Activated CD4-positive, alpha-beta T cell treated with anti-CD3 and anti-CD28 coated beads for 48 hours (primary cell): Measurements from ENCODE around the gene HSD17B8.

Source experiments
- DNase-seq: peaks from one replicate; pipeline ENCODE4 v3.0.0-alpha.2; 2020

The HSD17B8 gene

GRCh38 chr6:33204415-33205190, at the start of gene HSD17B8:
Gene HSD17B8, plus strand, starts transcription at chr6:33204655. Its CDS starts 14 bp downstream, at chr6:33204669.
- DNase-seq = peak; percentile 95

- DNase-seq = no peak
These were observed 47.9 kb upstream of the HSD17B8 start for GRCh38 chr6:33156561-33156960.

- DNase-seq = no peak
These were observed 47.5 kb upstream of the HSD17B8 start for GRCh38 chr6:33156964-33157363.

- DNase-seq = no peak
These were observed 44.4 kb upstream of the HSD17B8 start for GRCh38 chr6:33160096-33160495.

- DNase-seq = peak; percentile 24
These were observed 43.6 kb upstream of the HSD17B8 start for GRCh38 chr6:33160728-33161344.

- DNase-seq = peak; percentile 89
These were observed 42.8 kb upstream of the HSD17B8 start for GRCh38 chr6:33161354-33162331.

GRCh38 chr6:33163540-33163939, 40.9 kb upstream of the HSD17B8 start:
- no peak for DNase-seq

- DNase-seq = no peak
These were observed 40.3 kb upstream of the HSD17B8 start for GRCh38 chr6:33164176-33164575.

- no peak for DNase-seq
These were observed 39.6 kb upstream of the HSD17B8 start for GRCh38 chr6:33164665-33165373.

- no peak for DNase-seq
These were observed 38.7 kb upstream of the HSD17B8 start for GRCh38 chr6:33165581-33166258.

- DNase-seq = no peak
These were observed 38.1 kb upstream of the HSD17B8 start for GRCh38 chr6:33166363-33166762.

GRCh38 chr6:33166811-33167210, 37.6 kb upstream of the HSD17B8 start:
- DNase-seq = no peak

- DNase-seq = no peak
These were observed 36.8 kb upstream of the HSD17B8 start for GRCh38 chr6:33167374-33168283.

- no peak for DNase-seq
These were observed 36.2 kb upstream of the HSD17B8 start for GRCh38 chr6:33168284-33168601.

GRCh38 chr6:33168639-33169038, 35.8 kb upstream of the HSD17B8 start:
- no peak for DNase-seq

GRCh38 chr6:33169291-33170175, 34.9 kb upstream of the HSD17B8 start:
- no peak for DNase-seq

GRCh38 chr6:33170176-33171015, 34.1 kb upstream of the HSD17B8 start:
- no peak for DNase-seq

- DNase-seq = no peak
These were observed 33.2 kb upstream of the HSD17B8 start for GRCh38 chr6:33171016-33171879.
